HepG2 (cell line): ENCODE data around the gene VPS25. TPM values are rescaled to one million over a fixed set of nuclear protein-coding genes. Genes with fewer than 3 reads are reported as not detected.

Experiments used
- ATAC-seq: fragments of 200-7000 bp; cut with Tn5 transposase; 3 replicates; pipeline ENCODE4 v1.9.1; 2020; ENCODE audit warnings: mild to moderate bottlenecking, moderate library complexity
- BruUV-seq: library from RNA; stranded (reverse); fragments of 400-500 nt; replicated peaks from 2 replicates; lab custom pipeline; 2021; lab: Mats Ljungman, UMichigan
- CTCF ChIA-PET: fragments of 300-600 bp; formaldehyde crosslinking; extraction: SDS; loops from one replicate; lab custom pipeline; 2021; ENCODE audit warnings: low total read pairs, inconsistent platforms, low intra/inter-chr PET ratio; lab: Yijun Ruan, JAX
- POLR2A ChIA-PET: fragments of 350-600 bp; sonication (Branson Sonifier 250); formaldehyde crosslinking; loops from one replicate; lab custom pipeline; 2020; ENCODE audit warnings: antibody characterized with exemption, inconsistent platforms; lab: Yijun Ruan, JAX
- DNase-seq: peaks from one replicate; pipeline ENCODE4 v3.0.0-alpha.2; 2015; ENCODE audit warnings: low spot score
- FAIRE-seq: peaks from 3 replicates; lab custom pipeline; 2011; peaks lifted over from hg19 to GRCh38; lab: Jason Lieb, UNC
- H2AFZ ChIP-seq: one replicate; pipeline ENCODE4 v1.6.1; 2011; ENCODE audit warnings: low read length, inconsistent platforms
- H3K27ac ChIP-seq: fragments of 300-600 bp; 3 replicates; pipeline ENCODE4 v1.8.0; 2011; ENCODE audit warnings: mixed run types, mild to moderate bottlenecking, mixed read lengths, low read length, inconsistent platforms; ENCODE audit not compliant: insufficient read depth; ENCODE audit errors: extremely low read length
- H3K27me3 ChIP-seq, 2 experiments: fragments of 200-600 bp in 1 of 2; 2 replicates in 1 of 2; 3 replicates in 1 of 2; pipeline versions ENCODE4 v1.6.0 to v1.8.0; 2011; ENCODE audit warnings: low read length in 2 of 2, mild to moderate bottlenecking in 2 of 2, moderate library complexity in 2 of 2, inconsistent platforms in 1 of 2; ENCODE audit not compliant: insufficient read depth in 2 of 2, control insufficient read depth in 1 of 2
- H3K36me3 ChIP-seq, 2 experiments: fragments of 200-600 bp in 1 of 2; replicated peaks in 1 of 2; 2 replicates in 1 of 2; 3 replicates in 1 of 2; pipeline versions ENCODE4 v1.5.1 to v1.8.0; 2011; ENCODE audit warnings: low read length in 2 of 2, inconsistent platforms in 1 of 2; ENCODE audit not compliant: insufficient read depth in 2 of 2, control insufficient read depth in 1 of 2
- H3K4me1 ChIP-seq: 2 replicates; pipeline ENCODE4 v1.5.1; 2012; ENCODE audit warnings: low read length, inconsistent platforms; ENCODE audit not compliant: insufficient read depth
- H3K4me2 ChIP-seq: 2 replicates; pipeline ENCODE4 v1.6.0; 2011; ENCODE audit warnings: low read depth, low read length, inconsistent platforms
- H3K4me3 ChIP-seq, 3 experiments: fragments of 200-600 bp in 1 of 3; sonication (generic), shearing (Covaris generic) in 1 of 3; replicated peaks in 1 of 3; 2 replicates each; pipeline ENCODE4 v1.5.1; 2011 to 2016; ENCODE audit warnings: low read length in 3 of 3, inconsistent platforms in 2 of 3, low read depth in 2 of 3, mild to moderate bottlenecking in 2 of 3, control low read depth in 1 of 3, mixed read lengths in 1 of 3; ENCODE audit not compliant: insufficient read depth in 1 of 3
- H3K79me2 ChIP-seq: one replicate; pipeline ENCODE4 v1.6.1; 2011; ENCODE audit warnings: low read length, inconsistent platforms; ENCODE audit not compliant: insufficient read depth
- H3K9ac ChIP-seq: 2 replicates; pipeline ENCODE4 v1.6.0; 2011; ENCODE audit warnings: mild to moderate bottlenecking, low read depth, low read length, inconsistent platforms; ENCODE audit not compliant: insufficient read depth
- H3K9me3 ChIP-seq: 2 replicates; pipeline ENCODE4 v1.5.1; 2012; ENCODE audit warnings: mild to moderate bottlenecking, low read length
- H4K20me1 ChIP-seq: 2 replicates; pipeline ENCODE4 v1.6.0; 2011; ENCODE audit warnings: inconsistent platforms, mild to moderate bottlenecking, low read length, moderate library complexity; ENCODE audit not compliant: insufficient read depth
- AGO2 ChIP-seq: fragments of 200-400 bp; formaldehyde crosslinking; optimal IDR thresholded peaks from 2 replicates; pipeline ENCODE3; 2017; ENCODE audit warnings: mild to moderate bottlenecking, low read depth, low read length, moderate library complexity
- CEBPB ChIP-seq: IDR thresholded peaks from 2 replicates; pipeline ENCODE4 v1.6.1; 2011; ENCODE audit warnings: low read depth, low read length, improper control_type of control experiment, borderline replicate concordance
- GLI4 ChIP-seq: sonication (generic); formaldehyde crosslinking; IDR thresholded peaks from 2 replicates; pipeline ENCODE4 v1.5.1; 2020; ENCODE audit warnings: missing genetic modification reagents, mild to moderate bottlenecking, moderate library complexity, borderline replicate concordance
- NCOA5 ChIP-seq: sonication (generic); formaldehyde crosslinking; IDR thresholded peaks from 2 replicates; pipeline ENCODE4 v1.4.0; 2020; ENCODE audit warnings: missing genetic modification reagents
- NFIB ChIP-seq: sonication (generic); formaldehyde crosslinking; IDR thresholded peaks from 2 replicates; pipeline ENCODE4 v1.9.0; 2021; ENCODE audit warnings: missing genetic modification reagents, mild to moderate bottlenecking, borderline replicate concordance
- POLR2AphosphoS2 ChIP-seq: IDR thresholded peaks from 2 replicates; pipeline ENCODE4 v1.6.1; 2011; ENCODE audit warnings: low read depth, low read length, improper control_type of control experiment
- POLR2AphosphoS5 ChIP-seq: IDR thresholded peaks from 2 replicates; pipeline ENCODE4 v1.6.1; 2012; ENCODE audit warnings: low read depth, low read length
- PRMT3 ChIP-seq: sonication (generic); formaldehyde crosslinking; IDR thresholded peaks from 2 replicates; pipeline ENCODE4 v1.8.1; 2022; ENCODE audit warnings: low read depth, mild to moderate bottlenecking, moderate library complexity, missing genetic modification reagents, borderline replicate concordance
- RBM22 ChIP-seq: fragments of 200-400 bp; formaldehyde crosslinking; optimal IDR thresholded peaks from 2 replicates; pipeline ENCODE3; 2017; ENCODE audit warnings: mild to moderate bottlenecking, low read length, moderate library complexity
- SIN3A ChIP-seq: IDR thresholded peaks from 2 replicates; pipeline ENCODE4 v1.6.1; 2011; ENCODE audit warnings: low read depth, mild to moderate bottlenecking, control low read depth, low read length, borderline replicate concordance
- SP140L ChIP-seq: sonication (generic); formaldehyde crosslinking; IDR thresholded peaks from 2 replicates; pipeline ENCODE4 v1.4.0; 2020; ENCODE audit warnings: missing genetic modification reagents, borderline replicate concordance
- SSRP1 ChIP-seq: IDR thresholded peaks from 2 replicates; pipeline ENCODE4 v1.6.1; 2016; ENCODE audit warnings: control low read depth
- ZKSCAN1 ChIP-seq: fragments of 150-350 bp; IDR thresholded peaks from 2 replicates; pipeline ENCODE4 v1.6.1; 2014; ENCODE audit warnings: low read length
- ZNF3 ChIP-seq: IDR thresholded peaks from 2 replicates; pipeline ENCODE4 v1.7.0; 2017; ENCODE audit warnings: inconsistent platforms
- ZNF441 ChIP-seq: sonication (generic); formaldehyde crosslinking; IDR thresholded peaks from 2 replicates; pipeline ENCODE4 v1.7.0; 2021; ENCODE audit warnings: missing genetic modification reagents, borderline replicate concordance
- ZNF460 ChIP-seq: sonication (generic); formaldehyde crosslinking; IDR thresholded peaks from 2 replicates; pipeline ENCODE4 v1.5.1; 2020; ENCODE audit warnings: missing genetic modification reagents, mild to moderate bottlenecking, borderline replicate concordance
- ZNF530 ChIP-seq: sonication (generic); formaldehyde crosslinking; IDR thresholded peaks from 2 replicates; pipeline ENCODE4 v1.5.0; 2020; ENCODE audit warnings: low read depth, mild to moderate bottlenecking, missing genetic modification reagents
- ZNF713 ChIP-seq: sonication (generic); formaldehyde crosslinking; IDR thresholded peaks from 2 replicates; pipeline ENCODE4 v1.4.0; 2020; ENCODE audit warnings: mild to moderate bottlenecking, missing genetic modification reagents
- ZNF792 ChIP-seq: IDR thresholded peaks from 2 replicates; pipeline ENCODE4 v1.6.1; 2016
- ZNF816 ChIP-seq: sonication (generic); formaldehyde crosslinking; IDR thresholded peaks from 2 replicates; pipeline ENCODE4 v1.8.0; 2022; ENCODE audit warnings: missing genetic modification reagents, mild to moderate bottlenecking, borderline replicate concordance
- WGBS: methylation state at CpG from one replicate; pipeline ENCODE4 v1.1.6; 2017; ENCODE audit warnings: low lambda C conversion rate; 5-methylcytosine and 5-hydroxymethylcytosine counted together
- in situ Hi-C: cut with HindIII; loops from 2 replicates; pipeline ENCODE4 v1.10.0; 2017; ENCODE audit warnings: low pct_unique_long_range_greater_than_20kb; ENCODE audit not compliant: extremely low pct_ligation_motif_present
- intact Hi-C: fragments of 100-400 bp; cut with micrococcal nuclease; formaldehyde crosslinking; loops from one replicate; pipeline ENCODE4 v1.10.0; 2022; ENCODE audit not compliant: unreplicated experiment
- polyA plus RNA-seq, 8 experiments: library from polyadenylated mRNA; depleted of rRNA in 3 of 8; stranded (reverse) in 7 of 8; unstranded in 1 of 8; fragments of >200 nt; fragmentation: Illumina TruSeq in 4 of 8; extraction: Trizol in 4 of 8; gene quantifications; 2 replicates each; pipeline versions ENCODE4 v1.2.1 to v1.2.3, GENCODE V29; 2011 to 2016; ENCODE audit warnings: low read depth in 4 of 8, missing spikeins in 1 of 8, mixed read lengths in 1 of 8; ENCODE audit not compliant: insufficient read depth in 1 of 8
- total RNA-seq, 5 experiments: library from RNA; depleted of rRNA; stranded (reverse); fragments of >200 nt; fragmentation: Illumina TruSeq; extraction: Trizol; gene quantifications; 2 replicates each; pipeline ENCODE4 v1.2.3, GENCODE V29; 2016; ENCODE audit warnings: low read depth in 1 of 5
- TF ChIP-seq, protein P1 (sequence below): conservative IDR thresholded peaks from 2 replicates; pipeline ENCODE4 v1.6.1; 2018; ENCODE audit warnings: missing genetic modification reagents
- TF ChIP-seq, protein P2 (sequence below): sonication (generic); formaldehyde crosslinking; IDR thresholded peaks from 2 replicates; pipeline ENCODE4 v1.9.0; 2021; ENCODE audit warnings: missing genetic modification reagents, mild to moderate bottlenecking, borderline replicate concordance

VPS25 gene
- total and polyA plus RNA-seq, 2 of the 13 experiments (the other 11 are each of a cell fraction or from before 2014, with no cell fraction given) = 161 to 249 TPM

DNA sequence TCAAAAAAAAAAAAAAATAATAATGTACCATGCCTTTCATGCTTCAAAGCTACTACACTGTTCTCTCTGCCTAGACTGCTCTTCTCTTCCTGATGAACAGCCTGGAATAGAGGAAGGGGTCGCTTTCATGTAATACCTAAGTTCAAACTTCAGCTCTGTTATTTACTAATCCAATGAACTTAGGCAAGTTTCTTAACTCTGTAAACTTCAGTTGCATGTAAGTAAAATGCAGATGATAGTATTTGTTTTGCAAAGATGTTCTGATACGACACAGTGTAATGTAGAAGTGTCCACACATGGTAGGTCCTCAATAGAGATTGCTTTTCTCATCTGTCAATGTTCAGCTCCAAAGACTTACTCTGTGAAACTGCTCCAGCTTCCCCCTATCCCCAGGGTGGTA lies 18.7 kb downstream of the VPS25 start (continued):
- TF ChIP-seq CEBPB (peak; percentile 41; the same call in 1 of the 2 replicates), SIN3A (no peak)

DNA sequence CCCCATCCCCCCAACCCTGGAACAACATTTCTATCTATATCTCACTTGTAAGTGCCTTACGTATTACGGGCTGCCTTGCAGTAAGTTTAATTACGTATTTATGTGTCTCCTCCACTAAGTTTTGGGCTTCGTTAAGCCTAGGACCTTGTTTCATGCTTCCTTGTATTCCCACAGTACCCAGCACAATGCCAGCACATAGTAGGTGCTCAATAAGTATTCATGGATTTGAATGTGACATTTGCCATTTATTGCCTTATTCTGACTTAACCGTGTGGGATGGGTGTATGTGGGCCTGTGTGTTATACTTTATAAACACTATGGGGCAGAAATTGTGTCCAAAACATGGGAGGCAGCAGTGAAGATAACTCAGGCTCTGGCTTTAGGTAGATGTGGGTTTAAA lies 19.3 kb downstream of the VPS25 start:
- CTCF ChIA-PET = no interaction called here
- peaks cover 65% of the 10 kb centered on the region for H3K4me1 ChIP-seq
- no peak overlapping the region for H3K4me3 ChIP-seq
- peaks cover 2 to 8% of the 10 kb centered on the region in 2 experiments; a peak in 4 of 5 replicates for H3K36me3 ChIP-seq
- peak overlapping the region; percentile 58 for H3K27ac ChIP-seq
- ATAC-seq (no peak), FAIRE-seq (no peak), DNase-seq (no peak)
- no peak overlapping the region for H3K9ac ChIP-seq
- no peaks in the 10 kb centered on the region for H4K20me1 ChIP-seq
- POLR2A ChIA-PET = interaction anchor here (0.9 to 12.5 kb wide), 6 partner anchors 10 to 41 kb away, joined by 3 to 278 read pairs (median 10); partner anchors contain the start of genes PSME3, VPS25 and WNK4
- H3K4me2 ChIP-seq = no peak overlapping the region
- intact Hi-C loops = no loop called here
- BruUV-seq = no TSS peak
- H3K9me3 ChIP-seq = no peaks in the 10 kb centered on the region
- 93% methylated on average over 5 of the region's 5 CpGs for WGBS
- in situ Hi-C loops = no loop called here
- H3K27me3 ChIP-seq = no peaks in the 10 kb centered on the region; a peak in 1 of 5 replicates
- peaks cover 10% of the 10 kb centered on the region for H3K79me2 ChIP-seq
- H2AFZ ChIP-seq = no peak overlapping the region
- TF ChIP-seq, protein P1, sequence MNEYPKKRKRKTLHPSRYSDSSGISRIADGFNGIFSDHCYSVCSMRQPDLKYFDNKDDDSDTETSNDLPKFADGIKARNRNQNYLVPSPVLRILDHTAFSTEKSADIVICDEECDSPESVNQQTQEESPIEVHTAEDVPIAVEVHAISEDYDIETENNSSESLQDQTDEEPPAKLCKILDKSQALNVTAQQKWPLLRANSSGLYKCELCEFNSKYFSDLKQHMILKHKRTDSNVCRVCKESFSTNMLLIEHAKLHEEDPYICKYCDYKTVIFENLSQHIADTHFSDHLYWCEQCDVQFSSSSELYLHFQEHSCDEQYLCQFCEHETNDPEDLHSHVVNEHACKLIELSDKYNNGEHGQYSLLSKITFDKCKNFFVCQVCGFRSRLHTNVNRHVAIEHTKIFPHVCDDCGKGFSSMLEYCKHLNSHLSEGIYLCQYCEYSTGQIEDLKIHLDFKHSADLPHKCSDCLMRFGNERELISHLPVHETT (CRISPR knock-in tag) = no peak
- TF ChIP-seq, protein P2, sequence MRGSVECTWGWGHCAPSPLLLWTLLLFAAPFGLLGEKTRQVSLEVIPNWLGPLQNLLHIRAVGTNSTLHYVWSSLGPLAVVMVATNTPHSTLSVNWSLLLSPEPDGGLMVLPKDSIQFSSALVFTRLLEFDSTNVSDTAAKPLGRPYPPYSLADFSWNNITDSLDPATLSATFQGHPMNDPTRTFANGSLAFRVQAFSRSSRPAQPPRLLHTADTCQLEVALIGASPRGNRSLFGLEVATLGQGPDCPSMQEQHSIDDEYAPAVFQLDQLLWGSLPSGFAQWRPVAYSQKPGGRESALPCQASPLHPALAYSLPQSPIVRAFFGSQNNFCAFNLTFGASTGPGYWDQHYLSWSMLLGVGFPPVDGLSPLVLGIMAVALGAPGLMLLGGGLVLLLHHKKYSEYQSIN (CRISPR knock-in tag) = no peak
- TF ChIP-seq SSRP1 (CRISPR knock-in tag) (peak; percentile 92; the same call in 1 of the 2 replicates), NFIB (CRISPR knock-in tag) (0 out of 2 replicates have a peak, but pooled peaks have one; percentile 39), ZNF792 (no peak), RBM22 (peak; percentile 71), ZNF713 (CRISPR knock-in tag) (no peak), ZNF816 (CRISPR knock-in tag) (0 out of 2 replicates have a peak, but pooled peaks have one; percentile 45), SP140L (CRISPR knock-in tag) (no peak), ZNF441 (CRISPR knock-in tag) (no peak), ZNF460 (CRISPR knock-in tag) (no peak), POLR2AphosphoS2 (0 out of 2 replicates have a peak, but pooled peaks have one; percentile 39), ZKSCAN1 (peak; percentile 91), NCOA5 (CRISPR knock-in tag) (no peak), PRMT3 (CRISPR knock-in tag) (no peak), ZNF3 (CRISPR knock-in tag) (no peak), ZNF530 (CRISPR knock-in tag) (no peak), AGO2 (peak; percentile 42), POLR2AphosphoS5 (peak; percentile 30; the same call in 1 of the 2 replicates), GLI4 (CRISPR knock-in tag) (0 out of 2 replicates have a peak, but pooled peaks have one; percentile 70)
